HG02973 (cell line): Measurements from ENCODE around the gene TNFSF15.
"Not testable (repeated sequence)": the region's sequence is repeated elsewhere in the genome, so short reads cannot be mapped to it uniquely, and the experiment has no call there.

Experiments used
- ATAC-seq: cut with Tn5 transposase; IDR thresholded peaks from one replicate; pipeline ENCODE4 v1.9.1; 2021; ENCODE audit warnings: moderate library complexity; ENCODE audit not compliant: unreplicated experiment

Gene TNFSF15

GRCh38 chr9:114756920-114757319 lies 48.9 kb downstream of the TNFSF15 start:
- ATAC-seq: no peak

- no peak for ATAC-seq
These were observed 51.3 kb downstream of the TNFSF15 start for GRCh38 chr9:114754581-114754980.

GRCh38 chr9:114746591-114747346 lies 59.1 kb downstream of the TNFSF15 start:
- ATAC-seq: no peak

- ATAC-seq: no peak
These were observed 59.8 kb downstream of the TNFSF15 start for GRCh38 chr9:114745879-114746550.

- ATAC-seq: no peak
These were observed 60.6 kb downstream of the TNFSF15 start for GRCh38 chr9:114745108-114745848.

DNA sequence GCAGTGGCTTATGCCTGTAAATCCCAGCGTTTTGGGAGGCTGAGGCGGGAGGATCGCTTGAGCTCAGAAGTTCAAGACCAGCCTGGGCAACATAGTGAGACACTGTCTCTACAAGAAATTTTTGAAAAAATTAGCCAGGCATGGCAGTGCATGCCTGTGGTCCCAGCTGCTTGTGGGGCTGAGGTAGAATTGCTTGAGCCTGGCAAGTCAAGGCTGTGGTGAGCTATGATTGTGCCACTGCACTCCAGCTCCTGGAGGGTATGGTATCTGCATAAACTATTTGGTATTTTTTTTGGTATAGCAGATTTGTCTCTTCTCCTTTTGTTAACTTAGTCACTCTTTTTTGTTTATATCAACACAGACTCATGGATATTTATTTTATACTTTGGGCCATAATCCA lies 62.4 kb downstream of the TNFSF15 start:
- ATAC-seq: no peak

DNA sequence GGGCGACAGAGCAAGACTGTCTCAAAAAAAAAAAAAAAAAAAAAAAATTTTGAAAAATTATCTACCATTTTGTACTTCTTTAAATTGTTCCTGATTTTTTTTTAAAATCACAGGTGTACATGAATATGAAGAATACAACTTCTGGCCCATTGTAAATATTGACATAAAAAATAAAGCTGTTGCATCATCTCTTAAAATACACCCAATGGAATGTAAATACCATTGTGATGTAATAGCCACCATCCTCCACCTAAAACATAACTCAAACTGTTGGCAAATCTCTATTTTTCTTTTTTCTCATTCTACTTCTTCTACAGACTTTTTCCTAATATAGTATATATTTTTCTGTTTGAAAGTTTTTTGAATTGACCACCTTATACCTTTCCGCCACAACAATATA lies 62.9 kb downstream of the TNFSF15 start:
- no peak for ATAC-seq

DNA sequence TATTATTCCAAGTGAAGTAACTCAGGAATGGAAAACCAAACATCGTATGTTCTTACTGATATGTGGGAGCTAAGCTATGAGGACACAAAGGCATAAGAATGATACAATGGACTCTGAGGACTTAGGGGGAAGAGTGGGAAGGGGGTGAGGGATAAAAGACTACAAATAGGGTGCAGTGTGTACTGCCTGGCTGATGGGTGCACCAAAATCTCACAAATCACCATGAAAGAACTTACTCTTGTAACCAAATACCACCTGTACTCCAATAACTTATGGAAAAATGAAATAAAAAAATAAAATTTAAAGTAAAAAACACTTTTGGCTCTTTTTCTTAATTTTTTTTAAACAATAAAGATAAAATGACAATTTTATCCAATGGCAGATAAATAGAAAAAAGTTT lies 64.3 kb downstream of the TNFSF15 start:
- not testable (repeated sequence) for ATAC-seq

DNA sequence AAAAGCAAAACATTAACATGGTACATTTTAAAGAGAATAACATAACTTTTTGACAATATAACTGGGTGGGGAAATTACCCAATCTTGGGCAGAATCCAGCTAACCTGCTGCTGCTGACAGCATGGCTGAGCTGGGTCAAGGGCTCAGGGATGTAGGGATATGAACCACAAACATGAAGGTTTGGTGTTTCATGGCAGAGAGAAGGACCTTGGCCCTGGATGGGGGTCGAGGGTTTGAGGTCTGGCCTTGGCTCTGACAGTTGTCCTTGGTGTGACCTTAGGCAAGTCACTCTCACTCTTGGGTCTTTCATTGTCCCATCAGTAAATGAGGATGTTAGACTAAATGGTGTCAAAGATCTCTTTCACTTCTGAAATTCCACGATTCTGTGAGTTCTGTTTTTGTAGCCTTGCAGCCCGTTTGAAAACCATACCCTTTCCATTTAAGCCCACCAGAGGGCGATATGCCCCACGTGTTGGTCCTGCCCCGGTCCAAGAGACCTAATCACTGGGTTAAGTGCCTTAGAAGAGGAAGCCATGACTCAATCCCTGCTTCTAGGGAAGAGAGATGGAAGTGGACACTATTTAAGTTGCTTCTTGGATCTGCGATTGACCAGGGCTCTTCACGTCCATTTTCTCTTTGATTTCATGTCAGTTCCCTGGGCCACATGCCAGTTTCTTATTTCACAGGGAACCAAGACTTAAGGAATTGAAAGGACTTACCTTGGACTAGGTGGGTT lies 67.1 kb downstream of the TNFSF15 start:
- peak; percentile 59 for ATAC-seq

GRCh38 chr9:114737847-114738246 lies 68.0 kb downstream of the TNFSF15 start:
- no peak for ATAC-seq

DNA sequence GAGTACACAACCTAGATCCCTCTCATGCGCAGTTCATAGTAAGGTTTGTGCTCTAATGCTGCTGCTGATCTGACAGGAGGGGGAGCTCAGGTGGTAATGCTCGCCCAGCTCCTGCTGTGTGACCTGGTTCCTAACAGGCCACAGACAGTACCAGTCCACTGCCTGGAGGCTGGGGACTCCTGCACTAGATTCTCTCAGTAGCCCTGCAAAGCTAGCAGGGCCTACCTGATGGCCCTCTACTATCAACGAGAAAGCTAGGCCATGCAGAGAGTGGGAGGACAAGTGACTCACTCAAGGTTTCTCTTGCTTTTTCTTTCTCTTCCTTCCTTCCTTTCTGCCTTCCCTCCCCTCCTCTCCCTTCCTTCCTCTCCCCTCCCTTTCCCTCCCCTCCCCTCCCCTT lies 68.7 kb downstream of the TNFSF15 start:
- no peak for ATAC-seq

- ATAC-seq: no peak
These were observed 70.1 kb downstream of the TNFSF15 start for GRCh38 chr9:114735704-114736103.

GRCh38 chr9:114735139-114735538 lies 70.7 kb downstream of the TNFSF15 start:
- ATAC-seq: not testable (repeated sequence)
